H9 (cell line): ENCODE results near the gene MAML3. TPM values are rescaled to one million over a fixed set of nuclear protein-coding genes. Genes with fewer than 3 reads are reported as not detected.

Experiments
- DNase-seq: peaks from one replicate; pipeline ENCODE4 v3.0.0-alpha.2; 2017
- H2AFZ ChIP-seq: one replicate; pipeline ENCODE4 v1.6.1; 2013; ENCODE audit warnings: mild to moderate bottlenecking, low read length, control low read depth, moderate library complexity
- H2AK5ac ChIP-seq: 2 replicates; pipeline ENCODE4 v1.6.1; 2013; ENCODE audit warnings: low read length, control low read depth, mixed read lengths; ENCODE audit not compliant: insufficient read length
- H2BK120ac ChIP-seq: one replicate; pipeline ENCODE4 v1.6.1; 2013; ENCODE audit warnings: low read depth, mild to moderate bottlenecking, low read length, control low read depth, inconsistent platforms; ENCODE audit not compliant: poor library complexity, severe bottlenecking
- H2BK12ac ChIP-seq: 2 replicates; pipeline ENCODE4 v1.6.1; 2013; ENCODE audit warnings: low read length, control low read depth, mixed read lengths, low read depth; ENCODE audit not compliant: insufficient read length
- H2BK15ac ChIP-seq: 2 replicates; pipeline ENCODE4 v1.6.1; 2013; ENCODE audit warnings: low read depth, low read length, control low read depth
- H2BK20ac ChIP-seq: one replicate; pipeline ENCODE4 v1.6.1; 2013; ENCODE audit warnings: low read depth, mild to moderate bottlenecking, low read length, control low read depth, inconsistent platforms; ENCODE audit not compliant: poor library complexity, severe bottlenecking
- H2BK5ac ChIP-seq: 2 replicates; pipeline ENCODE4 v1.6.1; 2013; ENCODE audit warnings: low read length, control low read depth, mixed read lengths; ENCODE audit not compliant: insufficient read length
- H3K14ac ChIP-seq: 2 replicates; pipeline ENCODE4 v1.6.1; 2013; ENCODE audit warnings: low read length, control low read depth; ENCODE audit not compliant: insufficient read depth
- H3K18ac ChIP-seq: 2 replicates; pipeline ENCODE4 v1.6.1; 2013; ENCODE audit warnings: low read depth, mild to moderate bottlenecking, mixed read lengths, low read length, control low read depth; ENCODE audit not compliant: insufficient read length
- H3K23ac ChIP-seq: 2 replicates; pipeline ENCODE4 v1.6.1; 2013; ENCODE audit warnings: low read length, control low read depth, mixed read lengths, low read depth; ENCODE audit not compliant: insufficient read length
- H3K23me2 ChIP-seq: 2 replicates; pipeline ENCODE4 v1.6.1; 2013; ENCODE audit warnings: low read depth, mild to moderate bottlenecking, mixed read lengths, low read length, control low read depth; ENCODE audit not compliant: insufficient read length, poor library complexity, severe bottlenecking
- H3K27ac ChIP-seq: 2 replicates; pipeline ENCODE4 v1.5.1; 2013; ENCODE audit warnings: low read length, control low read depth, mixed read lengths, low read depth; ENCODE audit not compliant: insufficient read length
- H3K27me3 ChIP-seq: 2 replicates; pipeline ENCODE4 v1.6.1; 2013; ENCODE audit warnings: low read length, control low read depth, inconsistent platforms; ENCODE audit not compliant: insufficient read depth
- H3K4ac ChIP-seq: 2 replicates; pipeline ENCODE4 v1.6.1; 2013; ENCODE audit warnings: low read depth, mild to moderate bottlenecking, control low read depth, inconsistent platforms, low read length, moderate library complexity
- H3K4me1 ChIP-seq: 2 replicates; pipeline ENCODE4 v1.6.1; 2013; ENCODE audit warnings: low read length, control low read depth, inconsistent platforms; ENCODE audit not compliant: insufficient read depth
- H3K4me2 ChIP-seq: 2 replicates; pipeline ENCODE4 v1.6.1; 2013; ENCODE audit warnings: low read length, control low read depth, mixed read lengths; ENCODE audit not compliant: insufficient read length, insufficient read depth
- H3K56ac ChIP-seq: 2 replicates; pipeline ENCODE4 v1.6.1; 2013; ENCODE audit warnings: low read depth, mild to moderate bottlenecking, mixed read lengths, low read length, control low read depth; ENCODE audit not compliant: insufficient read length
- H3K79me1 ChIP-seq: 2 replicates; pipeline ENCODE4 v1.6.1; 2013; ENCODE audit warnings: low read depth, mild to moderate bottlenecking, moderate library complexity, low read length, control low read depth, inconsistent platforms; ENCODE audit not compliant: insufficient read depth, poor library complexity, severe bottlenecking
- H3K79me2 ChIP-seq: 2 replicates; pipeline ENCODE4 v1.6.1; 2013; ENCODE audit warnings: low read length, control low read depth, inconsistent platforms; ENCODE audit not compliant: insufficient read depth
- H3K9ac ChIP-seq: 2 replicates; pipeline ENCODE4 v1.6.1; 2013; ENCODE audit warnings: low read length, control low read depth, mixed read lengths; ENCODE audit not compliant: insufficient read length; ENCODE audit errors: extremely low read depth
- H3K9me3 ChIP-seq: one replicate; pipeline ENCODE4 v1.6.1; 2013; ENCODE audit warnings: low read depth, low read length, inconsistent platforms; ENCODE audit not compliant: control insufficient read depth
- H3T11ph ChIP-seq: one replicate; pipeline ENCODE4 v1.6.1; 2013; ENCODE audit warnings: mild to moderate bottlenecking, low read length, control low read depth, inconsistent platforms
- H4K20me1 ChIP-seq: one replicate; pipeline ENCODE4 v1.6.1; 2013; ENCODE audit not compliant: control insufficient read depth, insufficient read length, insufficient read depth
- H4K5ac ChIP-seq: 2 replicates; pipeline ENCODE4 v1.6.1; 2013; ENCODE audit warnings: low read depth, mild to moderate bottlenecking, mixed read lengths, low read length, control low read depth; ENCODE audit not compliant: insufficient read length
- H4K8ac ChIP-seq: replicated peaks from 2 replicates; pipeline ENCODE4 v1.6.1; 2013; ENCODE audit warnings: low read length, control low read depth, mixed read lengths, low read depth; ENCODE audit not compliant: insufficient read length
- H4K91ac ChIP-seq: 2 replicates; pipeline ENCODE4 v1.6.1; 2013; ENCODE audit warnings: low read depth, mild to moderate bottlenecking, moderate library complexity, mixed read lengths, low read length, control low read depth; ENCODE audit not compliant: insufficient read length
- H3K27ac Mint-ChIP-seq, 3 experiments: 2 replicates in 2 of 3; 3 replicates in 1 of 3; pipeline ENCODE4 v1.8.0; 2020 to 2021; ENCODE audit warnings: mixed read lengths in 3 of 3, mild to moderate bottlenecking in 1 of 3, moderate library complexity in 1 of 3
- H3K27me3 Mint-ChIP-seq: 2 replicates; pipeline ENCODE4 v1.8.0; 2021; ENCODE audit warnings: low read depth, mild to moderate bottlenecking, moderate library complexity, mixed read lengths
- H3K36me3 Mint-ChIP-seq, 3 experiments: 2 replicates in 2 of 3; 3 replicates in 1 of 3; pipeline ENCODE4 v1.8.0; 2020 to 2021; ENCODE audit warnings: low read depth in 3 of 3, mixed read lengths in 3 of 3; ENCODE audit not compliant: insufficient read depth in 1 of 3
- H3K4me1 Mint-ChIP-seq, 2 experiments: 2 replicates each; pipeline ENCODE4 v1.8.0; 2020; ENCODE audit warnings: mixed read lengths in 2 of 2
- H3K4me3 Mint-ChIP-seq, 2 experiments: 2 replicates in 1 of 2; 3 replicates in 1 of 2; pipeline ENCODE4 v1.8.0; 2020 to 2021; ENCODE audit warnings: mild to moderate bottlenecking in 2 of 2, mixed read lengths in 2 of 2, moderate library complexity in 1 of 2
- H3K9me3 Mint-ChIP-seq, 2 experiments: 2 replicates in 1 of 2; 3 replicates in 1 of 2; pipeline ENCODE4 v1.8.0; 2020; ENCODE audit warnings: mild to moderate bottlenecking in 2 of 2, mixed read lengths in 2 of 2, moderate library complexity in 1 of 2
- CTCF ChIP-seq: fragments of 200-600 bp; sonication (generic); conservative IDR thresholded peaks from 3 replicates; pipeline ENCODE4 v1.8.0; 2021; ENCODE audit warnings: antibody characterized with exemption, mild to moderate bottlenecking
- WGBS: extraction: QIAGEN DNeasy Blood & Tissue Kit; methylation state at CpG from one replicate; pipeline ENCODE4 v1.1.7; 2013; ENCODE audit warnings: missing lambda C conversion rate, low lambda C conversion rate, mixed read lengths; ENCODE audit not compliant: insufficient read length; ENCODE audit errors: extremely low coverage; 5-methylcytosine and 5-hydroxymethylcytosine counted together
- total RNA-seq: library from RNA; stranded (reverse); gene quantifications from 2 replicates; pipeline ENCODE4 v1.2.1, GENCODE V29; 2021

Gene MAML3
- total RNA-seq, 1 experiment from 2014 or later, result 3.9 TPM

- WGBS, result no CpG with 5 or more reads among the region's 9 CpGs
- no peak overlapping the region for H3K14ac ChIP-seq
- no peaks in the 10 kb centered on the region for H3K23me2 ChIP-seq
- no peaks in the 10 kb centered on the region for H3K79me1 ChIP-seq
- no peak overlapping the region for H3K18ac ChIP-seq
- no peak overlapping the region for H2AK5ac ChIP-seq
- no peak overlapping the region for H2BK120ac ChIP-seq
- H3K79me2 ChIP-seq, result no peaks in the 10 kb centered on the region
- H3K4me1 ChIP-seq, result peaks cover 12% of the 10 kb centered on the region; the same call in 1 of the 2 replicates
- H3K27me3 Mint-ChIP-seq, result no peaks in the 10 kb centered on the region
- H3K27ac Mint-ChIP-seq, result peak overlapping the region in 2 of 3 experiments; percentile 22 to 61; a peak in 2 of 7 replicates
- no peaks in the 10 kb centered on the region for H3K36me3 Mint-ChIP-seq
- no peak overlapping the region for H3K9ac ChIP-seq
- no peak for DNase-seq
- no peak overlapping the region for H3K4me2 ChIP-seq
- H3K23ac ChIP-seq, result no peak overlapping the region
- no peaks in the 10 kb centered on the region for H3K9me3 ChIP-seq
- H3T11ph ChIP-seq, result no peak overlapping the region
- no peak overlapping the region for H3K56ac ChIP-seq
- no peaks in the 10 kb centered on the region for H4K20me1 ChIP-seq
- H3K4me1 Mint-ChIP-seq, result peaks cover 48 to 51% of the 10 kb centered on the region in 2 experiments
- H2BK15ac ChIP-seq, result no peak overlapping the region
- H3K27me3 ChIP-seq, result no peaks in the 10 kb centered on the region
- TF ChIP-seq CTCF, result no peak
- no peak overlapping the region for H3K4me3 Mint-ChIP-seq
- no peak overlapping the region for H2BK20ac ChIP-seq
- no peak overlapping the region for H4K91ac ChIP-seq
- H3K9me3 Mint-ChIP-seq, result no peaks in the 10 kb centered on the region
- H3K27ac ChIP-seq, result no peak overlapping the region
- H2AFZ ChIP-seq, result no peak overlapping the region
- no peak overlapping the region for H2BK12ac ChIP-seq
- H3K4ac ChIP-seq, result no peak overlapping the region
- H2BK5ac ChIP-seq, result no peak overlapping the region
- no peak overlapping the region for H4K8ac ChIP-seq
- H4K5ac ChIP-seq, result no peak overlapping the region
These were observed 68.8 kb downstream of the MAML3 start for GRCh38 chr4:140085062-140085622.
